ENCODE data around the gene MBOAT7.
A peak's percentile ranks its signal among the peaks of the same experiment; 100 is the strongest.
"Not testable (repeated sequence)": the region's sequence is repeated elsewhere in the genome, so short reads cannot be mapped to it uniquely, and the experiment has no call there.

Gene MBOAT7

GRCh38 chr19:54186351-54186750, 3.0 kb downstream of the MBOAT7 start:
- no peak for DNase-seq

GRCh38 chr19:54183431-54183830, 5.9 kb downstream of the MBOAT7 start:
- DNase-seq: no peak

GRCh38 chr19:54181894-54182293, 7.5 kb downstream of the MBOAT7 start:
- DNase-seq: not testable (repeated sequence)

GRCh38 chr19:54180691-54181091, 8.7 kb downstream of the MBOAT7 start:
- no peak for DNase-seq

- DNase-seq: peak; percentile 7
Measured at GRCh38 chr19:54179921-54180461, 9.4 kb downstream of the MBOAT7 start.

GRCh38 chr19:54179262-54179852, 10.0 kb downstream of the MBOAT7 start:
- DNase-seq: no peak

- no peak for DNase-seq
Measured at GRCh38 chr19:54178581-54179261, 10.7 kb downstream of the MBOAT7 start.

- no peak for DNase-seq
Measured at GRCh38 chr19:54173951-54174834, 15.2 kb downstream of the MBOAT7 start.

GRCh38 chr19:54173359-54173699, 16.1 kb downstream of the MBOAT7 start:
- DNase-seq: no peak

GRCh38 chr19:54172471-54173358, 16.7 kb downstream of the MBOAT7 start, which contains the start of gene TMC4:
TMC4 (minus strand) TSS chr19:54173160; CDS start chr19:54173117, 43 bp downstream.
- no peak for DNase-seq

- DNase-seq: not testable (repeated sequence)
Measured at GRCh38 chr19:54171736-54172431, 17.5 kb downstream of the MBOAT7 start.

GRCh38 chr19:54169149-54169740, 20.1 kb downstream of the MBOAT7 start:
- DNase-seq: no peak

GRCh38 chr19:54168174-54168917, 21.0 kb downstream of the MBOAT7 start:
- no peak for DNase-seq

- no peak for DNase-seq
Measured at GRCh38 chr19:54165222-54165621, 24.2 kb downstream of the MBOAT7 start.

- no peak for DNase-seq
Measured at GRCh38 chr19:54164369-54165068, 24.9 kb downstream of the MBOAT7 start.

- no peak for DNase-seq
Measured at GRCh38 chr19:54162884-54163283, 26.5 kb downstream of the MBOAT7 start.

GRCh38 chr19:54162241-54162805, 27.1 kb downstream of the MBOAT7 start:
- DNase-seq: no peak

- no peak for DNase-seq
Measured at GRCh38 chr19:54160854-54161253, 28.5 kb downstream of the MBOAT7 start.

GRCh38 chr19:54160182-54160811, 29.1 kb downstream of the MBOAT7 start:
- DNase-seq: no peak

All from NCI-H524 treated with DMSO at 0.1 percent for 48 hours (cell line).